ENCODE results near the gene MAU2. TPM values are rescaled to one million over a fixed set of nuclear protein-coding genes. Genes with fewer than 3 reads are reported as not detected.

Gene MAU2
- total RNA-seq, 1 donor from 2014 or later, result 69.7 TPM

DNA sequence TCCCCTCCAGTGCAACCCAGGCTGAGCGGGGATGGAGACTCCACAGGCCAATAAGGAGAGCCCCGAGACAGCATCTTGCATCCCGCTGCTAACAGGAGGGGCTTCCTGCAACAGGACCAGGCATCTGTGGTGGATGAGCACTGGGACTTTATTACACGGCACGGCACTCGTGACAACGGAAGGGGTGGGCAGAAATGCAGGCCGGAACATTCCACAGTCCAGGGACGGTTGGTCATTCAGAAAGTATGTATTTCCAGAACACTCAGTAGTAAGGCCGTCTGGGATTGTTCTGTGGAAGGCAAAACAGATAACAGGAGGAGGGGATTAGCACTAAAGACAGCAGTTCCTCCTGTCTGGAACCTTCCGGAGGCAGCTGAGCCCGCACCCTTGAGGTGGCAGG is 44.2 kb upstream of the MAU2 start:
- ATAC-seq, result no peak
- H3K36me3 ChIP-seq, result peaks cover 59% of the 10 kb centered on the region
- peaks cover 9% of the 10 kb centered on the region for H3K27me3 ChIP-seq (ENCODE audit: low read depth)
- H3K4me3 ChIP-seq, result no peak overlapping the region
- DNase-seq, result no peak
- H3K9me3 ChIP-seq, result no peaks in the 10 kb centered on the region
- TF ChIP-seq, protein P1, sequence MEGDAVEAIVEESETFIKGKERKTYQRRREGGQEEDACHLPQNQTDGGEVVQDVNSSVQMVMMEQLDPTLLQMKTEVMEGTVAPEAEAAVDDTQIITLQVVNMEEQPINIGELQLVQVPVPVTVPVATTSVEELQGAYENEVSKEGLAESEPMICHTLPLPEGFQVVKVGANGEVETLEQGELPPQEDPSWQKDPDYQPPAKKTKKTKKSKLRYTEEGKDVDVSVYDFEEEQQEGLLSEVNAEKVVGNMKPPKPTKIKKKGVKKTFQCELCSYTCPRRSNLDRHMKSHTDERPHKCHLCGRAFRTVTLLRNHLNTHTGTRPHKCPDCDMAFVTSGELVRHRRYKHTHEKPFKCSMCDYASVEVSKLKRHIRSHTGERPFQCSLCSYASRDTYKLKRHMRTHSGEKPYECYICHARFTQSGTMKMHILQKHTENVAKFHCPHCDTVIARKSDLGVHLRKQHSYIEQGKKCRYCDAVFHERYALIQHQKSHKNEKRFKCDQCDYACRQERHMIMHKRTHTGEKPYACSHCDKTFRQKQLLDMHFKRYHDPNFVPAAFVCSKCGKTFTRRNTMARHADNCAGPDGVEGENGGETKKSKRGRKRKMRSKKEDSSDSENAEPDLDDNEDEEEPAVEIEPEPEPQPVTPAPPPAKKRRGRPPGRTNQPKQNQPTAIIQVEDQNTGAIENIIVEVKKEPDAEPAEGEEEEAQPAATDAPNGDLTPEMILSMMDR (IDR thresholded peaks at IDR 0.05), result no peak
- peaks cover 7% of the 10 kb centered on the region for H3K4me1 ChIP-seq
- no peak overlapping the region for H3K27ac ChIP-seq
- intact Hi-C loops (cut with DNase I), result no loop called here

DNA sequence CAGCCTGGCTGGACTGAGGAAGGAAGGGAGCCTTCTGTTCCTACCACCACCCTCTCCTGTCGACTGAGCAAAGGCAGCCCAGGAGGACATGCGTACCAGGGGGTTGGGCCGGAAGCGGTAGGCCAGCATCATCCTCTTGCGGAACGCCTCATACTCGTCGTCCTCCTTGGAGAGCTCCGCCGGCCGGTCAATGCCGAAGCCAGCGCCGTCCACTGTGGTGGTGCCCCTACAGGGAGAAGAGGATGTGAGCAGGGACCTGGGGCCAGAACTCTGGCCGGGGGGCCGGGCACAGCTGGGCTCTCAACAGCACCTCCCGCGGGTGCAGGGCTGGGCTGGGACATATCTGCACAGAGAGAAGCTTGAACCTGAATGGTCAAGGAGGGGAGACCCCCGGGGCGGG is 43.8 kb upstream of the MAU2 start:
- no peak for DNase-seq

DNA sequence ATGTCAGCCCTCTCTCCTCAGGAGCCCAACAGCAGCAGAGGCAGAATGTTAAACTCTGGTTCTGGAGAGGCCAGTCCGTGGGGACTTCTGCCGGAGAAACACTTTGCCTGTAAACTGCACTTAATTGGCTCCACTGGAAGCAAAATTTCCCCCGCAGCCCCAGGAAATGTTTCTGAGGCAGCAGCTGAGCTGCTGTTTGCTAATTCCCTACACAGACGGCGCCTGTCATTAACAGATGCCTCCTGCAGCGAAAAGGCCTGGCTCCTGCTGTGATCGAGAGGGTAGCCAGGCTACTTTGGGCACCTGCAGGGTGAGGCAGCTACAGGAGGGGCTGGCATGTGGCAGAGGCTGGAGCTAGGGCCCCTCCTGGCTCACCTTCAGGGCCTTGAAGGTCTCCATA is 42.3 kb upstream of the MAU2 start:
- ATAC-seq (no peak), DNase-seq (no peak)
- peaks cover 77% of the 10 kb centered on the region for H3K36me3 ChIP-seq
- no peak overlapping the region for H3K4me3 ChIP-seq
- TF ChIP-seq, protein P1 (IDR thresholded peaks at IDR 0.05), result no peak
- peaks cover 2% of the 10 kb centered on the region for H3K27me3 ChIP-seq (ENCODE audit: low read depth)
- no peak overlapping the region for H3K27ac ChIP-seq
- intact Hi-C loops (cut with DNase I), result no loop called here
- H3K9me3 ChIP-seq, result no peaks in the 10 kb centered on the region
- H3K4me1 ChIP-seq, result peaks cover 3% of the 10 kb centered on the region

More for the DNA sequence above, 43.8 kb upstream of the MAU2 start:
- Histone ChIP-seq H3K27me3 (ENCODE audit: low read depth) (peaks cover 9% of the 10 kb centered on the region), H3K4me1 (peaks cover 7% of the 10 kb centered on the region), H3K27ac (no peak overlapping the region), H3K4me3 (no peak overlapping the region), H3K36me3 (peaks cover 64% of the 10 kb centered on the region), H3K9me3 (no peaks in the 10 kb centered on the region)
- no peak for ATAC-seq
- intact Hi-C loops (cut with DNase I), result no loop called here
- TF ChIP-seq, protein P1 (IDR thresholded peaks at IDR 0.05), result no peak

- intact Hi-C loops (cut with DNase I), result no loop called here
- Histone ChIP-seq H3K4me1 (no peaks in the 10 kb centered on the region), H3K27me3 (ENCODE audit: low read depth) (no peaks in the 10 kb centered on the region), H3K9me3 (no peaks in the 10 kb centered on the region), H3K36me3 (peaks cover 86% of the 10 kb centered on the region), H3K4me3 (no peak overlapping the region), H3K27ac (no peak overlapping the region)
- TF ChIP-seq, protein P1 (IDR thresholded peaks at IDR 0.05), result no peak
- ATAC-seq (no peak), DNase-seq (no peak)
These were observed 41.5 kb upstream of the MAU2 start for GRCh38 chr19:19279062-19279612.

GRCh38 chr19:19279853-19280252 is 40.8 kb upstream of the MAU2 start:
- TF ChIP-seq, protein P1 (IDR thresholded peaks at IDR 0.05), result no peak
- Histone ChIP-seq H3K9me3 (no peaks in the 10 kb centered on the region), H3K27ac (no peak overlapping the region), H3K4me3 (no peak overlapping the region), H3K4me1 (no peaks in the 10 kb centered on the region), H3K27me3 (ENCODE audit: low read depth) (no peaks in the 10 kb centered on the region), H3K36me3 (peaks cover 90% of the 10 kb centered on the region)
- no peak for DNase-seq
- no peak for ATAC-seq
- intact Hi-C loops (cut with DNase I), result no loop called here
